OCI-LY3 (cell line): ENCODE results near the gene AKTIP.

Experiments
- EZH2phosphoT487 ChIP-seq: fragments of 200-600 bp; shearing (Covaris generic); IDR thresholded peaks from 2 replicates; pipeline ENCODE4 v1.6.1; 2018; ENCODE audit warnings: antibody characterized with exemption, mixed run types, low read depth
- TF ChIP-seq, protein P1 (sequence below): fragments of 200-600, 300-600 bp; sonication (generic); IDR thresholded peaks from 2 replicates; pipeline ENCODE4 v1.5.1; 2014; ENCODE audit warnings: antibody characterized with exemption, low read length, low read depth

DNA sequence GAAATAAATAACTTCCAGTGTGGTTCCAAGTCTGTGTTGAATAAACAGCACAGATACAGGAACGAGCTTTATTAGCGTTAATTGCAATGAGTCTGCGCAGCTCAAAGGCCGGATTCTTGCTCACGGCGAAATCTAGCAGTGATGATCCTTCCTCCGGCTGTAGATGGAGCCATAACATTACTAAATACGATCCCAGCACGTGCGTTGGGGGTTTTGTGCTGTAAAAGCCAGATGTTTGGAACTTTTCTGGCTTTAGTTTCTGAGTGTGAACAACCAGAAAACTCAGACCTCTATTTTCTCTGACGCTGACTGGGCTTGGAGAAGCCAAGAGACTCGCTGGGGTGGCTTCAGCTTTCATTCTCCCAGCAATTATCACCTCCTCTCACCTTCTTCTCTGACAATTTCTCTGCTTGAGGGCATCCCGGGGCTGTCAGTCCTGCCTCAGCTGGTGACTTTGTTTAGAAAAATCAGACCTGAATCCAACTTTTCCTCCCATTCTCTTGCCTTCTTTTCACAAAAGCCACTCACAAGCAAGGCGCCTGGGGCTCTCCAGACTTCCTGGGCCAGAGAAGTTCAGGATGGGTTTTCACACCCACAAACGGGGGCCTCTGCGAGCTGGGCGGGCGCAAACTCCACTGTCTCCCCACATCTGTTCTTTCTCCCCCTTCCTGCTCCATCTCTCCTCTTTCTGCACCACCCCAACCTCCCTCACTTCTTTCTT, 47.1 kb upstream of the AKTIP start:
- TF ChIP-seq, protein P1, sequence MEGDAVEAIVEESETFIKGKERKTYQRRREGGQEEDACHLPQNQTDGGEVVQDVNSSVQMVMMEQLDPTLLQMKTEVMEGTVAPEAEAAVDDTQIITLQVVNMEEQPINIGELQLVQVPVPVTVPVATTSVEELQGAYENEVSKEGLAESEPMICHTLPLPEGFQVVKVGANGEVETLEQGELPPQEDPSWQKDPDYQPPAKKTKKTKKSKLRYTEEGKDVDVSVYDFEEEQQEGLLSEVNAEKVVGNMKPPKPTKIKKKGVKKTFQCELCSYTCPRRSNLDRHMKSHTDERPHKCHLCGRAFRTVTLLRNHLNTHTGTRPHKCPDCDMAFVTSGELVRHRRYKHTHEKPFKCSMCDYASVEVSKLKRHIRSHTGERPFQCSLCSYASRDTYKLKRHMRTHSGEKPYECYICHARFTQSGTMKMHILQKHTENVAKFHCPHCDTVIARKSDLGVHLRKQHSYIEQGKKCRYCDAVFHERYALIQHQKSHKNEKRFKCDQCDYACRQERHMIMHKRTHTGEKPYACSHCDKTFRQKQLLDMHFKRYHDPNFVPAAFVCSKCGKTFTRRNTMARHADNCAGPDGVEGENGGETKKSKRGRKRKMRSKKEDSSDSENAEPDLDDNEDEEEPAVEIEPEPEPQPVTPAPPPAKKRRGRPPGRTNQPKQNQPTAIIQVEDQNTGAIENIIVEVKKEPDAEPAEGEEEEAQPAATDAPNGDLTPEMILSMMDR: peak; percentile 84
- TF ChIP-seq EZH2phosphoT487: no peak
